ENCODE results near the gene WDFY4. TPM values are rescaled to one million over a fixed set of nuclear protein-coding genes. Genes with fewer than 3 reads are reported as not detected.

Gene WDFY4
- total RNA-seq, 4 donors from 2014 or later, result 0.60 to 20.6 (median 5.1) TPM

DNA sequence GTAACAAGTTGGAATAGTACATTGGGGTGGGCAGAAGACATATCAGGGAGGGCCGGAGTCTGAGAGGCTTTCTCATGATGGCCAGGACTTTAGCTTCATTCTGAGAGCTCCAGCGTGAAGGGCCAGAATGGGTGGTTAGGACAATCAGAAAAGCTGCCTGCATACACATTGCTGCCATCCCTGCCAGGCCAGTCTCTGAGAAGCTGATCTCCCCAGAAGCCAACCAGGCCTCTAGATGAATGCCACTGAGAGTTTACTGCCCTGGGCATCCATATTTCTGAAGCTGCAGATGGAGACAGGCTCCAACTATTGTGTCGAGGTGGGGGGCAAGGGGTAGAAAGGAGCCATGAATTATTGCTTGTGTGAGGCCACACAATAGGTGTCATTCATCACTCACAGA lies 47.8 kb upstream of the WDFY4 start:
- in situ Hi-C loops (cut with MboI; ENCODE audit: low pct_ligation_motif_present in 1 of 4, low pct_unique_long_range_greater_than_20kb in 1 of 4, low sequenced_read_pairs in 3 of 4), result loop anchor here in 1 of 4 donors (25.0 kb wide), 1 partner anchor 275 kb away; no protein-coding TSS in a partner anchor

DNA sequence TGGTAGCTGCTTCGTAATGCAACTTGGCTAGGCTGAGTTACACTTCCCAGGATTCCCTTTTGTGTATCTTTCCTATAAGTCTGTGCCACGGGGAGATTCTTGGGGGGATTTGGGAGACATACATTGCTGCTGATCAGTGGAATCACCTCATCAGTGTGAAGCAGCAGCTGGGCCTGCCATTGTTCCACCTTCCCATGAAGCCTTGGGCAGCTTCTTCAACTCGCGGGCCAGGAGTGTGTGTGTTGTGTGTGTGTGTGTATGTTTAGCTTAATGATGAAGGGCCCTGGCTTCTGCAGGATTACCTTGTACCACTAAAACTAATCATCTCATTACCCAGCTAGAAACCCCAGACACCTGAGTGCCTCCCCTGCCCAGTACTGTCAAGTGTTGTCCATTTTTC lies 46.5 kb upstream of the WDFY4 start:
- Histone ChIP-seq H3K4me3 (no peak overlapping the region), H3K4me1 (peaks cover 5 to 24% (median 10%) of the 10 kb centered on the region in 4 donors), H3K9me3 (peaks cover 7 to 9% of the 10 kb centered on the region in 2 donors), H3K36me3 (no peaks in the 10 kb centered on the region), H3K27me3 (no peaks in the 10 kb centered on the region), H3K27ac (no peak overlapping the region)
- 89% methylated on average over 4 of the region's 4 CpGs; no CpG with 5 or more reads in 1 of the 2 donors for WGBS, 2 donors (ENCODE audit: low coverage in 1 of 2)
- TF ChIP-seq, protein P1, sequence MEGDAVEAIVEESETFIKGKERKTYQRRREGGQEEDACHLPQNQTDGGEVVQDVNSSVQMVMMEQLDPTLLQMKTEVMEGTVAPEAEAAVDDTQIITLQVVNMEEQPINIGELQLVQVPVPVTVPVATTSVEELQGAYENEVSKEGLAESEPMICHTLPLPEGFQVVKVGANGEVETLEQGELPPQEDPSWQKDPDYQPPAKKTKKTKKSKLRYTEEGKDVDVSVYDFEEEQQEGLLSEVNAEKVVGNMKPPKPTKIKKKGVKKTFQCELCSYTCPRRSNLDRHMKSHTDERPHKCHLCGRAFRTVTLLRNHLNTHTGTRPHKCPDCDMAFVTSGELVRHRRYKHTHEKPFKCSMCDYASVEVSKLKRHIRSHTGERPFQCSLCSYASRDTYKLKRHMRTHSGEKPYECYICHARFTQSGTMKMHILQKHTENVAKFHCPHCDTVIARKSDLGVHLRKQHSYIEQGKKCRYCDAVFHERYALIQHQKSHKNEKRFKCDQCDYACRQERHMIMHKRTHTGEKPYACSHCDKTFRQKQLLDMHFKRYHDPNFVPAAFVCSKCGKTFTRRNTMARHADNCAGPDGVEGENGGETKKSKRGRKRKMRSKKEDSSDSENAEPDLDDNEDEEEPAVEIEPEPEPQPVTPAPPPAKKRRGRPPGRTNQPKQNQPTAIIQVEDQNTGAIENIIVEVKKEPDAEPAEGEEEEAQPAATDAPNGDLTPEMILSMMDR (IDR thresholded peaks at IDR 0.05), result no peak
- no peak for TF ChIP-seq EP300 (IDR thresholded peaks at IDR 0.05; ENCODE audit: low read depth)
- no peak for TF ChIP-seq POLR2AphosphoS5 (IDR thresholded peaks at IDR 0.05)
- TF ChIP-seq POLR2A (IDR thresholded peaks at IDR 0.05), result no peak
- in situ Hi-C loops (cut with MboI; ENCODE audit: low pct_ligation_motif_present in 1 of 4, low pct_unique_long_range_greater_than_20kb in 1 of 4, low sequenced_read_pairs in 3 of 4) (loop anchor here in 1 of 4 donors (25.0 kb wide), 1 partner anchor 276 kb away; no protein-coding TSS in a partner anchor), intact Hi-C loops (cut with DNase I; ENCODE audit: low total_unique reads) (no loop called here)
- DNase-seq, result no peak

More for the DNA sequence above, 47.8 kb upstream of the WDFY4 start:
- Histone ChIP-seq H3K4me1 (peaks cover 5 to 28% (median 10%) of the 10 kb centered on the region in 4 donors), H3K4me3 (no peak overlapping the region), H3K9me3 (peaks cover 7 to 9% of the 10 kb centered on the region in 2 donors), H3K36me3 (no peaks in the 10 kb centered on the region), H3K27ac (no peak overlapping the region), H3K27me3 (no peaks in the 10 kb centered on the region)
- intact Hi-C loops (cut with DNase I; ENCODE audit: low total_unique reads), result no loop called here
- TF ChIP-seq, protein P1 (IDR thresholded peaks at IDR 0.05), result no peak
- TF ChIP-seq POLR2AphosphoS5 (IDR thresholded peaks at IDR 0.05), result no peak
- no peak for TF ChIP-seq POLR2A (IDR thresholded peaks at IDR 0.05)
- no peak for TF ChIP-seq EP300 (IDR thresholded peaks at IDR 0.05; ENCODE audit: low read depth)
- DNase-seq, result no peak
- 83 to 90% methylated on average over 2 to 3 of the region's 3 CpGs for WGBS, 2 donors (ENCODE audit: low coverage in 1 of 2)

DNA sequence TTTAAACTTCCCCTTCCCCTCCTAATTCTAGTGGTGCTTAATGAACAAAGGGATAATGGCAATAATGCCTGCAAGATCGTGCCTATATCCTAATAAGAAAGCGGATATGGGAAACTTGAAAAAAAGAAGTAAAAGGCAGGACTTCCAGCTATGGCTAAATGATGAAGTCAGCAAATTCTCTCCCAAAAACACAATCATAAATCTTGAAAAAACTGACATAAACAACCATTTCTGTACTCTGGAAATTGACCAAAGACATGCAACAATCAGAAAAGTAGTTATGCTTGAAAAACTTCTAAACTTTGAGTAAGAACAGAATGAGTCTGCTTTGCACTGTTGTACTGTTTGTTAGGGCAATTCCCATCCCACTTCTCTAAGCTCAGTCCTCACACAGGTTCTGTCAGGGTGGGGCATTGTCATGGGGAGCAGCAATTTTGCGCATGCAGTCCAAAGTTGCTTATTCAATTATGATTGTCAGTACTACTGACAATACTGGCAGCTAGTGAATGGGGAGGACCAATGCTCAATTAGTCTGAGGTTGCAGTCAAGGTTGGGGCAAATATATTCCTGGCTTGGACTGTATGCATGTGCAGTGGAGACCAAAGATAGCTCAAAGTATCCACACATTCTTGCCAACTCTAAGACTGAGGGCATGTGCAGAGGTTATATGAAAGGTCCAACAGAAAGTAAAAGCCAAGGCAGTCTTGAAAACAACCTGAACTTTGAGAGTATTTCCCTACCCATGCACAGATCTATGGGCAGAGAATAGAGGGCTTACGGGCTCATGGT lies 45.7 kb upstream of the WDFY4 start:
- no peak for DNase-seq
- no peak overlapping the region for H3K4me3 ChIP-seq
- in situ Hi-C loops (cut with MboI; ENCODE audit: low pct_ligation_motif_present in 1 of 4, low pct_unique_long_range_greater_than_20kb in 1 of 4, low sequenced_read_pairs in 3 of 4), result loop anchor here in 1 of 4 donors (25.0 kb wide), 1 partner anchor 277 kb away; no protein-coding TSS in a partner anchor
- TF ChIP-seq POLR2AphosphoS5 (IDR thresholded peaks at IDR 0.05) (no peak), EP300 (IDR thresholded peaks at IDR 0.05; ENCODE audit: low read depth) (no peak), POLR2A (IDR thresholded peaks at IDR 0.05) (no peak)
- TF ChIP-seq, protein P1 (IDR thresholded peaks at IDR 0.05), result no peak
- WGBS, 2 donors (ENCODE audit: low coverage in 1 of 2), result 72 to 80% methylated on average over 3 to 4 of the region's 4 CpGs
- peaks cover 7 to 9% of the 10 kb centered on the region in 2 donors for H3K9me3 ChIP-seq
- intact Hi-C loops (cut with DNase I; ENCODE audit: low total_unique reads), result no loop called here
- H3K27me3 ChIP-seq, result no peaks in the 10 kb centered on the region
- no peak overlapping the region for H3K27ac ChIP-seq
- peaks cover 2 to 16% (median 6%) of the 10 kb centered on the region in 4 donors for H3K4me1 ChIP-seq
- H3K36me3 ChIP-seq, result no peaks in the 10 kb centered on the region

DNA sequence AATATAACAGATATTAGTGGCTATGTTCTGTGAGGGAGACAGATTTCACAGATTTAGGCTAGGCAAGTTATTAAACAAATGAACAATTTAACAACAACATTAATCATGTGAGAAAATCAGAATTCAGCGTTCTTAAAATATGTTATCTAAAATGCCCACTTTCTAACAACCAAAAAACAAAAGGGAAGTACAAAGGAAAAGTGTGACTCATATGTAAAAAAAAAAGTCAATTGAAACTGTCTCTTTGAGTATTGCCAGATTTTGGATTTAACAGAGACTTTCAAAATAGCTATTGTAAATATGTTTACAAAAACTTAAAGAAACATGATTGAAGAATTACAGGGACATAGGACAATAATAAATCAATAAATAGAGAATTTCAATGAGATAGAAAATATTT lies 45.0 kb upstream of the WDFY4 start:
- intact Hi-C loops (cut with DNase I; ENCODE audit: low total_unique reads), result no loop called here
- no peaks in the 10 kb centered on the region for H3K27me3 ChIP-seq
- H3K4me3 ChIP-seq, result no peak overlapping the region
- no peaks in the 10 kb centered on the region for H3K36me3 ChIP-seq
- H3K4me1 ChIP-seq, result peaks cover 0 to 9% (median 4%) of the 10 kb centered on the region in 4 donors
- DNase-seq, result no peak
- WGBS, 2 donors (ENCODE audit: low coverage in 1 of 2), result 56 to 69% methylated on average over 1 of the region's 1 CpG
- in situ Hi-C loops (cut with MboI; ENCODE audit: low pct_ligation_motif_present in 1 of 4, low pct_unique_long_range_greater_than_20kb in 1 of 4, low sequenced_read_pairs in 3 of 4), result loop anchor here in 1 of 4 donors (25.0 kb wide), 1 partner anchor 277 kb away; no protein-coding TSS in a partner anchor
- TF ChIP-seq POLR2A (IDR thresholded peaks at IDR 0.05), result no peak
- TF ChIP-seq EP300 (IDR thresholded peaks at IDR 0.05; ENCODE audit: low read depth), result no peak
- no peak for TF ChIP-seq POLR2AphosphoS5 (IDR thresholded peaks at IDR 0.05)
- TF ChIP-seq, protein P1 (IDR thresholded peaks at IDR 0.05), result no peak
- H3K27ac ChIP-seq, result no peak overlapping the region
- H3K9me3 ChIP-seq, result peaks cover 7 to 9% of the 10 kb centered on the region in 2 donors
